K562 (cell line): ENCODE measurements around the gene GALM. TPM values are rescaled to one million over a fixed set of nuclear protein-coding genes. Genes with fewer than 3 reads are reported as not detected.

Source experiments
- CHD1 ChIP-seq: fragments of 200-600 bp; sonication (generic); IDR thresholded peaks from one replicate; pipeline ENCODE4 v1.6.1; 2012; ENCODE audit warnings: mild to moderate bottlenecking, moderate library complexity, low read length, inconsistent platforms
- CREM ChIP-seq: IDR thresholded peaks from 2 replicates; pipeline ENCODE4 v1.6.1; 2014; ENCODE audit warnings: antibody characterized with exemption, low read depth
- ESRRB ChIP-seq: fragments of 250-450 bp; sonication (Bioruptor Pico); IDR thresholded peaks from 2 replicates; pipeline ENCODE4 v1.5.0; 2020; ENCODE audit warnings: mild to moderate bottlenecking, moderate library complexity, borderline replicate concordance
- PCBP2 ChIP-seq: fragments of 200-400 bp; formaldehyde crosslinking; IDR thresholded peaks from 2 replicates; pipeline ENCODE4 v1.6.1; 2018; ENCODE audit warnings: low read length, low read depth, mild to moderate bottlenecking, moderate library complexity; ENCODE audit not compliant: poor library complexity, severe bottlenecking
- POLR3G ChIP-seq: IDR thresholded peaks from 2 replicates; pipeline ENCODE4 v1.6.1; 2011; ENCODE audit not compliant: insufficient read length, insufficient replicate concordance; ENCODE audit errors: extremely low read depth
- RAD21 ChIP-seq, 2 experiments: fragments of 250-450 bp in 1 of 2; fragments of 450-650 bp in 1 of 2; sonication (Bioruptor Pico) in 1 of 2; formaldehyde crosslinking in 1 of 2; IDR thresholded peaks in 1 of 2; conservative IDR thresholded peaks in 1 of 2; 2 replicates each; pipeline versions ENCODE4 v1.4.0 to v1.8.0; 2020 to 2022; ENCODE audit warnings: mild to moderate bottlenecking in 2 of 2, moderate library complexity in 1 of 2
- SLC30A9 ChIP-seq: fragments of 250-450 bp; sonication (Bioruptor Pico); IDR thresholded peaks from 2 replicates; pipeline ENCODE4 v1.8.0; 2022; ENCODE audit warnings: mild to moderate bottlenecking, moderate library complexity
- SP2 ChIP-seq: IDR thresholded peaks from 2 replicates; pipeline ENCODE4 v1.6.1; 2011; ENCODE audit warnings: mild to moderate bottlenecking, low read depth, low read length, moderate library complexity; ENCODE audit not compliant: poor library complexity, severe bottlenecking; ENCODE audit errors: extremely low read depth
- SRSF3 ChIP-seq: fragments of 200-400 bp; formaldehyde crosslinking; IDR thresholded peaks from 2 replicates; pipeline ENCODE4 v1.6.1; 2016; ENCODE audit warnings: mild to moderate bottlenecking, low read length, moderate library complexity; ENCODE audit not compliant: insufficient read depth
- TEAD2 ChIP-seq: fragments of 450-650 bp; IDR thresholded peaks from 2 replicates; pipeline ENCODE4 v1.6.1; 2016; ENCODE audit warnings: missing genetic modification characterization, control low read depth, missing compliant biosample characterization
- YBX1 ChIP-seq: fragments of 450-650 bp; IDR thresholded peaks from 2 replicates; pipeline ENCODE4 v1.7.1; 2016; ENCODE audit warnings: mild to moderate bottlenecking
- ZBED1 ChIP-seq: IDR thresholded peaks from 2 replicates; pipeline ENCODE4 v1.6.1; 2014
- ZBTB8A ChIP-seq: fragments of 450-650 bp; IDR thresholded peaks from 2 replicates; pipeline ENCODE4 v1.6.1; 2018; ENCODE audit warnings: mild to moderate bottlenecking, moderate library complexity; ENCODE audit not compliant: partially characterized antibody
- ZNF253 ChIP-seq: fragments of 250-450 bp; sonication (Bioruptor Pico); conservative IDR thresholded peaks from 2 replicates; pipeline ENCODE4 v1.6.1; 2021; ENCODE audit warnings: mild to moderate bottlenecking
- ZNF766 ChIP-seq: fragments of 200-800 bp; sonication (Bioruptor generic); conservative IDR thresholded peaks from 2 replicates; pipeline ENCODE4 v1.6.1; 2016; ENCODE audit warnings: missing genetic modification characterization, missing compliant biosample characterization
- polyA plus RNA-seq, 8 experiments: library from polyadenylated mRNA; depleted of rRNA in 4 of 8; stranded (reverse) in 5 of 8; unstranded in 3 of 8; fragments of >200 nt; fragmentation: Nextera tagmentation in 2 of 8; fragmentation: Illumina TruSeq in 1 of 8; extraction: Ambion mirVana in 2 of 8; extraction: Trizol in 1 of 8; gene quantifications; 2 replicates each; pipeline versions ENCODE4 v1.2.1 to v1.2.3, GENCODE V29; 2011 to 2014; ENCODE audit warnings: inconsistent platforms in 1 of 8, missing spikeins in 1 of 8
- total RNA-seq, 7 experiments: library from RNA; depleted of rRNA in 6 of 7; stranded (reverse); fragments of >200 nt in 6 of 7; fragmentation: Illumina TruSeq in 2 of 7; extraction: Trizol in 2 of 7; gene quantifications; 2 replicates each; pipeline versions ENCODE4 v1.2.1 to v1.2.3, GENCODE V29; 2011 to 2021; ENCODE audit warnings: low replicate concordance in 1 of 7
- TF ChIP-seq, protein P1 (sequence below): fragments of 450-650 bp; formaldehyde crosslinking; IDR thresholded peaks from 2 replicates; pipeline ENCODE4 v1.4.0; 2022; ENCODE audit warnings: missing genetic modification characterization
- TF ChIP-seq, protein P2 (sequence below): sonication (generic); IDR thresholded peaks from 2 replicates; pipeline ENCODE4 v1.6.1; 2016
- TF ChIP-seq, protein P3 (sequence below): fragments of 450-650 bp; IDR thresholded peaks from 2 replicates; pipeline ENCODE4 v1.6.1; 2016; ENCODE audit warnings: antibody characterized with exemption
- TF ChIP-seq, protein P4 (sequence below): fragments of 450-650 bp; IDR thresholded peaks from 2 replicates; pipeline ENCODE4 v1.7.1; 2018; ENCODE audit warnings: mild to moderate bottlenecking, low read depth; ENCODE audit not compliant: partially characterized antibody
- TF ChIP-seq, protein P5 (sequence below): sonication (generic); formaldehyde crosslinking; IDR thresholded peaks from 2 replicates; pipeline ENCODE4 v1.8.1; 2023; ENCODE audit warnings: mild to moderate bottlenecking, missing genetic modification reagents, moderate library complexity

GALM gene
- total and polyA plus RNA-seq, 9 of the 15 experiments (the other 6 are each of a cell fraction or from before 2014, with no cell fraction given) = 22.1 to 51.7 (median 27.9) TPM

DNA sequence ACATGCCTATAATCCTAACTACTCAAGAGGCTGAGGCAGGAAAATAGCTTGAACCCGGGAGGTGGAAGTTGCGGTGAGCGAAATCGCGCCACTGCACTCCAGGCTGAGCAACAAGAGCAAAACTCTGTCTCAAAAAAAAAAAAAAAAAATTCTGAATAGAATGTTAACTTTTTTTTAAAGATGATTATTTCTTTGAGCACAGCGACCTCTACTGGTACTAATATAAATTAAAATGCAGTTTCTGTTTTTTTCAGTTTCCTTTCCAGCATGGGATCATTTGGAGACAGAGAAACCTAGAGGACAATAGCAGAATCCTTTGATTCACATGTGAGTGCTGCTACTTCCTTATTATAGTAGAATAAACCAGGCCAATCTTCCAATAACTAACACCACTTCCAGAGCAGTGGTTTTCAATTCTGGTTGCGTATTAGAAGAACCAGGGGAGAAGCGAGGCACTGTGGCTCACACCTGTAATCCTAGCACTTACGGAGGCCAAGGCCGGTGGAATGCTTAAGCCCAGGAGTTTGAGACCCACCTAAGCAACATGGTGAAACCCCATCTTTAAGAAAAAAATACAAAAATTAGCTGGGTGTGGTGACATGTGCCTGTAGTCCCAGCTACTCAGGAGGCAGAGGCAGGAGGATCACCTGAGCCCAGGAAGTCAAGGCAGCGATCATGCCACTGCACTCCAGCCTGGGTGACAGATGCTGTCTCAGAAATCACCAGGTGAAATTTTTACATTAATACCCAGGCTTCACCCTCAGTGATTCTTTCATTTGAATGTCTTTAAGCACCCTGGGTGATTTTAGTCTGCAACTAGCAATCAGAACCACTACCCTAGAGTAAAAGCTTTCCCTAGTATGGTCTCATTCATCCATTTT, 75.2 kb downstream of the GALM start (continued):
- no peak for TF ChIP-seq SLC30A9 (CRISPR knock-in tag)
- no peak for TF ChIP-seq TEAD2 (tag)
- no peak for TF ChIP-seq CREM
- TF ChIP-seq SP2 = no peak
- no peak for TF ChIP-seq YBX1
- TF ChIP-seq PCBP2 = no peak
- TF ChIP-seq, protein P1, sequence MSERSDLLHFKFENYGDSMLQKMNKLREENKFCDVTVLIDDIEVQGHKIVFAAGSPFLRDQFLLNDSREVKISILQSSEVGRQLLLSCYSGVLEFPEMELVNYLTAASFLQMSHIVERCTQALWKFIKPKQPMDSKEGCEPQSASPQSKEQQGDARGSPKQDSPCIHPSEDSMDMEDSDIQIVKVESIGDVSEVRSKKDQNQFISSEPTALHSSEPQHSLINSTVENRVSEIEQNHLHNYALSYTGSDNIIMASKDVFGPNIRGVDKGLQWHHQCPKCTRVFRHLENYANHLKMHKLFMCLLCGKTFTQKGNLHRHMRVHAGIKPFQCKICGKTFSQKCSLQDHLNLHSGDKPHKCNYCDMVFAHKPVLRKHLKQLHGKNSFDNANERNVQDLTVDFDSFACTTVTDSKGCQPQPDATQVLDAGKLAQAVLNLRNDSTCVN (CRISPR knock-in tag) = no peak
- TF ChIP-seq POLR3G = no peak
- TF ChIP-seq, protein P2, sequence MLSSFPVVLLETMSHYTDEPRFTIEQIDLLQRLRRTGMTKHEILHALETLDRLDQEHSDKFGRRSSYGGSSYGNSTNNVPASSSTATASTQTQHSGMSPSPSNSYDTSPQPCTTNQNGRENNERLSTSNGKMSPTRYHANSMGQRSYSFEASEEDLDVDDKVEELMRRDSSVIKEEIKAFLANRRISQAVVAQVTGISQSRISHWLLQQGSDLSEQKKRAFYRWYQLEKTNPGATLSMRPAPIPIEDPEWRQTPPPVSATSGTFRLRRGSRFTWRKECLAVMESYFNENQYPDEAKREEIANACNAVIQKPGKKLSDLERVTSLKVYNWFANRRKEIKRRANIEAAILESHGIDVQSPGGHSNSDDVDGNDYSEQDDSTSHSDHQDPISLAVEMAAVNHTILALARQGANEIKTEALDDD = no peak
- TF ChIP-seq, protein P3, sequence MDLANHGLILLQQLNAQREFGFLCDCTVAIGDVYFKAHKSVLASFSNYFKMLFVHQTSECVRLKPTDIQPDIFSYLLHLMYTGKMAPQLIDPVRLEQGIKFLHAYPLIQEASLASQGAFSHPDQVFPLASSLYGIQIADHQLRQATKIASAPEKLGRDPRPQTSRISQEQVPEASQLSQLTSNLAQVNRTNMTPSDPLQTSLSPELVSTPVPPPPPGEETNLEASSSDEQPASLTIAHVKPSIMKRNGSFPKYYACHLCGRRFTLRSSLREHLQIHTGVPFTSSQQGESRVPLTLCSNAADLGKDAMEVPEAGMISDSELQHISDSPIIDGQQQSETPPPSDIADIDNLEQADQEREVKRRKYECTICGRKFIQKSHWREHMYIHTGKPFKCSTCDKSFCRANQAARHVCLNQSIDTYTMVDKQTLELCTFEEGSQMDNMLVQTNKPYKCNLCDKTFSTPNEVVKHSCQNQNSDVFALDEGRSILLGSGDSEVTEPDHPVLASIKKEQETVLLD = no peak
- TF ChIP-seq RAD21 (CRISPR knock-in tag; conservative IDR thresholded peaks at IDR 0.05 in 1 of 2, IDR thresholded peaks at IDR 0.05 in 1 of 2) = peak; percentile 61 to 65
- no peak for TF ChIP-seq CHD1
- no peak for TF ChIP-seq ZNF766 (CRISPR knock-in tag)
- TF ChIP-seq ZBED1 = no peak
- TF ChIP-seq ZNF253 (CRISPR knock-in tag) = no peak
- no peak for TF ChIP-seq ZBTB8A
- TF ChIP-seq ESRRB (CRISPR knock-in tag) = no peak
- TF ChIP-seq, protein P4, sequence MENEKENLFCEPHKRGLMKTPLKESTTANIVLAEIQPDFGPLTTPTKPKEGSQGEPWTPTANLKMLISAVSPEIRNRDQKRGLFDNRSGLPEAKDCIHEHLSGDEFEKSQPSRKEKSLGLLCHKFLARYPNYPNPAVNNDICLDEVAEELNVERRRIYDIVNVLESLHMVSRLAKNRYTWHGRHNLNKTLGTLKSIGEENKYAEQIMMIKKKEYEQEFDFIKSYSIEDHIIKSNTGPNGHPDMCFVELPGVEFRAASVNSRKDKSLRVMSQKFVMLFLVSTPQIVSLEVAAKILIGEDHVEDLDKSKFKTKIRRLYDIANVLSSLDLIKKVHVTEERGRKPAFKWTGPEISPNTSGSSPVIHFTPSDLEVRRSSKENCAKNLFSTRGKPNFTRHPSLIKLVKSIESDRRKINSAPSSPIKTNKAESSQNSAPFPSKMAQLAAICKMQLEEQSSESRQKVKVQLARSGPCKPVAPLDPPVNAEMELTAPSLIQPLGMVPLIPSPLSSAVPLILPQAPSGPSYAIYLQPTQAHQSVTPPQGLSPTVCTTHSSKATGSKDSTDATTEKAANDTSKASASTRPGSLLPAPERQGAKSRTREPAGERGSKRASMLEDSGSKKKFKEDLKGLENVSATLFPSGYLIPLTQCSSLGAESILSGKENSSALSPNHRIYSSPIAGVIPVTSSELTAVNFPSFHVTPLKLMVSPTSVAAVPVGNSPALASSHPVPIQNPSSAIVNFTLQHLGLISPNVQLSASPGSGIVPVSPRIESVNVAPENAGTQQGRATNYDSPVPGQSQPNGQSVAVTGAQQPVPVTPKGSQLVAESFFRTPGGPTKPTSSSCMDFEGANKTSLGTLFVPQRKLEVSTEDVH = peak; percentile 24
- no peak for TF ChIP-seq SRSF3
- TF ChIP-seq, protein P5, sequence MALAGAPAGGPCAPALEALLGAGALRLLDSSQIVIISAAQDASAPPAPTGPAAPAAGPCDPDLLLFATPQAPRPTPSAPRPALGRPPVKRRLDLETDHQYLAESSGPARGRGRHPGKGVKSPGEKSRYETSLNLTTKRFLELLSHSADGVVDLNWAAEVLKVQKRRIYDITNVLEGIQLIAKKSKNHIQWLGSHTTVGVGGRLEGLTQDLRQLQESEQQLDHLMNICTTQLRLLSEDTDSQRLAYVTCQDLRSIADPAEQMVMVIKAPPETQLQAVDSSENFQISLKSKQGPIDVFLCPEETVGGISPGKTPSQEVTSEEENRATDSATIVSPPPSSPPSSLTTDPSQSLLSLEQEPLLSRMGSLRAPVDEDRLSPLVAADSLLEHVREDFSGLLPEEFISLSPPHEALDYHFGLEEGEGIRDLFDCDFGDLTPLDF (CRISPR knock-in tag) = no peak
